CD4-positive, alpha-beta T cell treated with Interleukin-10 for 1 hour (primary cell): ENCODE measurements around the gene JAKMIP3.

Experiments
- DNase-seq: peaks from one replicate; pipeline ENCODE4 v3.0.0-alpha.2; 2020

Gene JAKMIP3

GRCh38 chr10:132100556-132101349, 35.0 kb downstream of the JAKMIP3 start:
- no peak for DNase-seq

- DNase-seq, result no peak
Measured at GRCh38 chr10:132101529-132101928, 35.8 kb downstream of the JAKMIP3 start.

- no peak for DNase-seq
Measured at GRCh38 chr10:132102071-132102716, 36.4 kb downstream of the JAKMIP3 start.

GRCh38 chr10:132102717-132103110, 37.0 kb downstream of the JAKMIP3 start:
- no peak for DNase-seq

GRCh38 chr10:132103116-132103910, 37.6 kb downstream of the JAKMIP3 start:
- DNase-seq, result no peak

GRCh38 chr10:132104062-132104461, 38.3 kb downstream of the JAKMIP3 start:
- no peak for DNase-seq

- DNase-seq, result no peak
Measured at GRCh38 chr10:132104471-132105301, 38.9 kb downstream of the JAKMIP3 start.

- no peak for DNase-seq
Measured at GRCh38 chr10:132105302-132105995, 39.7 kb downstream of the JAKMIP3 start.

GRCh38 chr10:132106431-132106830, 40.7 kb downstream of the JAKMIP3 start:
- DNase-seq, result no peak

GRCh38 chr10:132107186-132107948, 41.6 kb downstream of the JAKMIP3 start:
- no peak for DNase-seq

GRCh38 chr10:132107949-132108877, 42.5 kb downstream of the JAKMIP3 start:
- no peak for DNase-seq

- no peak for DNase-seq
Measured at GRCh38 chr10:132109341-132110110, 43.8 kb downstream of the JAKMIP3 start.

GRCh38 chr10:132110111-132110521, 44.4 kb downstream of the JAKMIP3 start:
- DNase-seq, result no peak

GRCh38 chr10:132110713-132111112, 45.0 kb downstream of the JAKMIP3 start:
- DNase-seq, result no peak

GRCh38 chr10:132111121-132111731, 45.5 kb downstream of the JAKMIP3 start:
- no peak for DNase-seq

GRCh38 chr10:132111871-132112341, 46.2 kb downstream of the JAKMIP3 start:
- DNase-seq, result no peak

- no peak for DNase-seq
Measured at GRCh38 chr10:132112611-132113010, 46.9 kb downstream of the JAKMIP3 start.

GRCh38 chr10:132113206-132113605, 47.5 kb downstream of the JAKMIP3 start:
- no peak for DNase-seq
